GM12865 (cell line): Measurements from ENCODE around the gene LTN1.

Source experiments
- DNase-seq: peaks from one replicate; pipeline ENCODE4 v3.0.0; 2010; ENCODE audit warnings: low read depth
- H3K4me3 ChIP-seq: 2 replicates; pipeline ENCODE4 v1.5.1; 2011; ENCODE audit warnings: mild to moderate bottlenecking, low read depth, low read length, control low read depth
- CTCF ChIP-seq: IDR thresholded peaks from 2 replicates; pipeline ENCODE4 v1.5.1; 2011; ENCODE audit warnings: low read length, control low read depth, low read depth, inconsistent platforms; ENCODE audit not compliant: insufficient read depth; ENCODE audit errors: missing control alignments

LTN1 gene

GRCh38 chr21:28992526-28993292 is at the start of gene LTN1:
Gene LTN1, minus strand, starts transcription at chr21:28992877. Its CDS starts 72 bp downstream, at chr21:28992805.
- DNase-seq: peak; percentile 99
- TF ChIP-seq CTCF: no peak
- H3K4me3 ChIP-seq: peak within 1 kb of the TSS; percentile 80

DNA sequence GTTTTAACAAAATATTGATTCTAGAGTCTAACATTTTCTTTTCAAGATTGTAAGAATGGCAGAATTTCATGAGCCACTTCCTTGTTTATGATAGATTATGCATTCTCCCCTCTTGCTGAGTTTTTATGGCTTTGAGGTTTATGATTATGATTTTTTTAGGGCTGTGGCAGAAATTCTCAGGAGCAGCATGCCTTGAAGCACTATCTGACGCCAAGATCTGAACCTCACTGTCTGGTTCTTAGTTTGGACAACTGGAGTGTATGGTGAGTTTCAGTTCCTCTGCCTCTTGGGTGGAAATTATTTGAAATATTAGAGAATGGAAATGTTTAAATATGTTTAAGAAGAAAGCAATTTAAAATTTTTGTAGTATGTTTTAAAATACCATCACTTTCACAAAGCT is 42.0 kb upstream of the LTN1 start:
- H3K4me3 ChIP-seq: no peak overlapping the region
- TF ChIP-seq CTCF: no peak
- no peak for DNase-seq

DNA sequence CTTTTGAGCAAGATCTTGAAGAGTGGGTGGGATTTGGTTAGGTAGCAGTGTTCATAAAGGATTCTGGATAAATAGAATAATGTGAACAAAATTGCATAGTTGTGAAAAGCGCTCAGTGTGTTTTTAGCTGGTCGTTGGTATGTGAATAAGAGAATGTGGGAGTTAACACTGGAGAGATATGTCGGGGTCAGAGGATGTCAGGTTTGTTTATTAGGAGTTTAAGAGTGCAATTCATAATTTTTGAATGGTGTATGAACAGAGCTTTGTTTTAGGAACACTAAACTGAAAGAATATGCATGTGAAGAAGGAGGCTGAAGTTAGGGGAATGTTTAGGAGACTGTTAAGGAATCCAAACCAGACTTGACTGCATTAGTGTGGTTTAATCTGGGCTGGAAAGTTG is 41.2 kb upstream of the LTN1 start:
- no peak for TF ChIP-seq CTCF
- H3K4me3 ChIP-seq: no peak overlapping the region
- DNase-seq: no peak

- no peak for TF ChIP-seq CTCF
- H3K4me3 ChIP-seq: no peak overlapping the region
- DNase-seq: no peak
Measured at GRCh38 chr21:29033301-29033700, 40.6 kb upstream of the LTN1 start.

- no peak for TF ChIP-seq CTCF
- no peak for DNase-seq
- no peak overlapping the region for H3K4me3 ChIP-seq
Measured at GRCh38 chr21:29030909-29031308, 38.2 kb upstream of the LTN1 start.

GRCh38 chr21:29029524-29029923 is 36.8 kb upstream of the LTN1 start:
- no peak for DNase-seq
- H3K4me3 ChIP-seq: no peak overlapping the region
- no peak for TF ChIP-seq CTCF

DNA sequence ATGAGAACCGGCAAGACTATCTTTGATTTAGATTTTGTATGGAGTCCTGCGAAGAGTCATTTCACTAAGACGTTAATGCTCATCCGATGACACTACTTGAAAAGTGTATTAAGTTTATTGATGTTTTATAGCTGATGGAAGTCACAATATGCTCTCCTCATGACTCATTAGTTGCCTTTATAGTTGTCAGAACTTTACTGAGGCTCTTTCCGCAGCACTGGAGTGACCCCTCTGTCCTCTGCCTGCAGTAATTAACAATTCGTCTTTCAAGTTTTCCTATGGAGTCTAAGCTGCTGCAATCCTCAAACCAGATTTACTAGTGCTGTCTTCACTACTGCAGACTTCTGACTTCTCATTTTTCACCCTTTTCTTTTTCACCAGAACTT is 32.6 kb upstream of the LTN1 start:
- peak overlapping the region; percentile 80 for H3K4me3 ChIP-seq
- DNase-seq: no peak
- no peak for TF ChIP-seq CTCF
